CD14-positive monocyte (primary cell): Measurements from ENCODE around the gene HSF4. TPM values are rescaled to one million over a fixed set of nuclear protein-coding genes. Genes with fewer than 3 reads are reported as not detected.
A peak's percentile ranks its signal among the peaks of the same experiment; 100 is the strongest.

Experiments used
- DNase-seq, 3 donors: peaks; one replicate each; pipeline ENCODE4 v3.0.0-alpha.2; 2011 to 2022
- H2AFZ ChIP-seq: 2 replicates; pipeline ENCODE4 v1.6.0; 2012; ENCODE audit warnings: mild to moderate bottlenecking, low read depth, low read length, inconsistent platforms; ENCODE audit not compliant: insufficient read depth, poor library complexity, severe bottlenecking
- H3K27ac ChIP-seq, 2 donors: 1 replicate in 1 of 2; 2 replicates in 1 of 2; pipeline ENCODE4 v1.5.1; 2012 to 2013; ENCODE audit warnings: low read length in 2 of 2, control low read depth in 1 of 2, inconsistent platforms in 1 of 2, low read depth in 1 of 2, mild to moderate bottlenecking in 1 of 2
- H3K27me3 ChIP-seq, 2 donors: one replicate each; pipeline versions ENCODE4 v1.6.0 to v1.6.1; 2011 to 2013; ENCODE audit warnings: low read length in 2 of 2; ENCODE audit not compliant: control insufficient read depth in 2 of 2, insufficient read depth in 2 of 2
- H3K36me3 ChIP-seq, 2 donors: replicated peaks in 1 of 2; 1 replicate in 1 of 2; 2 replicates in 1 of 2; pipeline versions ENCODE4 v1.5.1 to v1.6.1; 2012 to 2013; ENCODE audit warnings: low read length in 2 of 2, control low read depth in 1 of 2, inconsistent platforms in 1 of 2, mild to moderate bottlenecking in 1 of 2; ENCODE audit not compliant: insufficient read depth in 2 of 2, control insufficient read depth in 1 of 2
- H3K4me1 ChIP-seq, 2 donors: 1 replicate in 1 of 2; 2 replicates in 1 of 2; pipeline versions ENCODE4 v1.5.1 to v1.6.1; 2012 to 2013; ENCODE audit warnings: low read length in 2 of 2, control low read depth in 1 of 2, inconsistent platforms in 1 of 2, mild to moderate bottlenecking in 1 of 2, moderate library complexity in 1 of 2; ENCODE audit not compliant: insufficient read depth in 2 of 2, control insufficient read depth in 1 of 2
- H3K4me2 ChIP-seq: replicated peaks from 2 replicates; pipeline ENCODE3; 2012; ENCODE audit warnings: low read length, moderate library complexity, mild to moderate bottlenecking; ENCODE audit not compliant: poor library complexity, severe bottlenecking; ENCODE audit errors: extremely low read depth
- H3K4me3 ChIP-seq, 3 experiments: fragments of 200-600 bp in 1 of 3; sonication (generic) in 1 of 3; replicated peaks in 1 of 3; 1 replicate in 2 of 3; 2 replicates in 1 of 3; pipeline ENCODE4 v1.5.1; 2011 to 2013; ENCODE audit warnings: low read length in 3 of 3, mild to moderate bottlenecking in 3 of 3, control low read depth in 2 of 3, low read depth in 2 of 3, inconsistent platforms in 1 of 3, moderate library complexity in 1 of 3
- H3K79me2 ChIP-seq: 2 replicates; pipeline ENCODE4 v1.6.0; 2012; ENCODE audit warnings: mild to moderate bottlenecking, control low read depth, inconsistent platforms, low read length, moderate library complexity; ENCODE audit not compliant: insufficient read depth
- H3K9ac ChIP-seq: 2 replicates; pipeline ENCODE4 v1.6.0; 2017; ENCODE audit warnings: low read length, mild to moderate bottlenecking; ENCODE audit not compliant: insufficient read depth, poor library complexity, severe bottlenecking
- H3K9me3 ChIP-seq, 2 donors: replicated peaks in 1 of 2; 1 replicate in 1 of 2; 2 replicates in 1 of 2; pipeline versions ENCODE4 v1.5.1 to v1.6.1; 2012 to 2013; ENCODE audit warnings: low read length in 2 of 2, control low read depth in 1 of 2; ENCODE audit not compliant: control insufficient read depth in 1 of 2, insufficient read depth in 1 of 2
- H4K20me1 ChIP-seq: 2 replicates; pipeline ENCODE4 v1.6.0; 2012; ENCODE audit warnings: mild to moderate bottlenecking, low read length, control low read depth, moderate library complexity; ENCODE audit not compliant: insufficient read depth
- H3K27ac Mint-ChIP-seq, 7 donors: one replicate each; pipeline ENCODE4 v1.8.0; 2020; ENCODE audit warnings: mild to moderate bottlenecking in 7 of 7, mixed read lengths in 7 of 7, moderate library complexity in 6 of 7, inconsistent platforms in 2 of 7
- H3K27me3 Mint-ChIP-seq, 3 donors: one replicate each; pipeline ENCODE4 v1.8.0; 2021 to 2022; ENCODE audit warnings: low read depth in 3 of 3, mild to moderate bottlenecking in 3 of 3, mixed read lengths in 3 of 3, moderate library complexity in 3 of 3, inconsistent platforms in 1 of 3
- H3K36me3 Mint-ChIP-seq, 2 donors: one replicate each; pipeline ENCODE4 v1.8.0; 2020; ENCODE audit warnings: mixed read lengths in 2 of 2, inconsistent platforms in 1 of 2, mild to moderate bottlenecking in 1 of 2
- H3K4me1 Mint-ChIP-seq: one replicate; pipeline ENCODE4 v1.8.0; 2020; ENCODE audit warnings: mild to moderate bottlenecking, mixed read lengths
- H3K4me3 Mint-ChIP-seq, 2 donors: one replicate each; pipeline ENCODE4 v1.8.0; 2020; ENCODE audit warnings: mild to moderate bottlenecking in 2 of 2, mixed read lengths in 2 of 2, moderate library complexity in 1 of 2
- H3K9me3 Mint-ChIP-seq, 7 donors: one replicate each; pipeline ENCODE4 v1.8.0; 2020 to 2022; ENCODE audit warnings: mixed read lengths in 7 of 7, mild to moderate bottlenecking in 6 of 7, moderate library complexity in 6 of 7, inconsistent platforms in 2 of 7
- WGBS: methylation state at CpG from one replicate; pipeline ENCODE4 v1.1.5; 2013; ENCODE audit warnings: missing lambda C conversion rate; ENCODE audit not compliant: insufficient coverage; 5-methylcytosine and 5-hydroxymethylcytosine counted together
- intact Hi-C, 2 donors: fragments of 100-400 bp; cut with micrococcal nuclease; formaldehyde crosslinking; loops; one replicate each; pipeline versions ENCODE4 v1.15.0 to v1.15.1; 2023
- polyA plus RNA-seq, 3 donors: library from polyadenylated mRNA; depleted of rRNA in 1 of 3; unstranded in 2 of 3; stranded (reverse) in 1 of 3; fragments of 300-500 nt in 2 of 3; fragments of >200 nt in 1 of 3; fragmentation: Illumina TruSeq in 2 of 3; gene quantifications; 1 replicate in 2 of 3; 2 replicates in 1 of 3; pipeline ENCODE4 v1.2.3, GENCODE V29; 2012 to 2021
- TF ChIP-seq, protein P1 (sequence below): fragments of 200-600 bp; IDR thresholded peaks from one replicate; pipeline ENCODE4 v1.8.0; 2022; ENCODE audit warnings: antibody characterized with exemption, mild to moderate bottlenecking

The HSF4 gene
- polyA plus RNA-seq, 3 donors: 53.4 TPM; not detected in 2

DNA sequence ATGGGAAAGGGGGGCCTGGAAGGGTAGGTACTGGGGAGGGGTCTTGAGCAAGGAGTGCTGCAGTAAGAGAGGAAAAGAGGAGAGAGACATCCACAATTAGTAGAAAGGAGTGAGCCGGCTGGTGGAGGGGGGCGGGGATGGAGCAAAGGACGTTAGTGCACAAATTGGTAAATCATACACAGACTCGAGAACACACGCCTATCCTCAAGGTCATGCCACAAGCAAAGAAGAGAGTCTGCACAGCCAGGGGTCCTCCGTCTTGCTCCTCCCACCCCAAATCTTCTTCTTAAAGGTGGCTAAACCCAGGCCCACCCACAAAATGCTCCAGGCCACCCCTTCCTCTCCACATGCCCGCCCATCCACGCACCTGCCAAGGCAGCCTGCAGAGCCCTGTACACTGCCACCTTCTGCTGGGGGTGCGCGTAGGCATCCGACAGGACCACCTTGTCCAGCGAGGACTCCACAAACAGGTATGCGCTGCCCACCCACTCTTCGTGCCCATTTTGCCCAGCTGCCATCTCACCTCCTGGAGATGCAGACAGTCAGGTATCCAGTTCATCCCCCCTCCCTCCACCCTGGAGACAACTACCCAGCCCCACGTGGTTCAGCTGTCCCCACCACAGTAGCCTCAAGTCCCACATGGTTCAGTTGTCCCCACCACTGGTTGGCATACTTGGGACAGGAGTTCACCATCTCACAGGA lies 8.3 kb upstream of the HSF4 start:
- peaks cover 49% of the 10 kb centered on the region for H3K4me1 Mint-ChIP-seq

GRCh38 chr16:67157106-67157748 lies 7.3 kb upstream of the HSF4 start:
- H4K20me1 ChIP-seq: peaks cover 80% of the 10 kb centered on the region

More for the DNA sequence above, 8.3 kb upstream of the HSF4 start:
- Histone ChIP-seq H2AFZ (no peak overlapping the region), H3K4me1 (peaks cover 36 to 46% of the 10 kb centered on the region in 2 donors), H4K20me1 (peaks cover 76% of the 10 kb centered on the region), H3K79me2 (no peaks in the 10 kb centered on the region), H3K4me2 (no peak overlapping the region), H3K36me3 (no peaks in the 10 kb centered on the region), H3K9ac (no peak overlapping the region), H3K27me3 (peaks cover 5 to 43% of the 10 kb centered on the region in 2 donors), H3K9me3 (peaks cover 0 to 3% of the 10 kb centered on the region in 2 donors), H3K27ac (no peak overlapping the region), H3K4me3 (no peak overlapping the region)
- DNase-seq: no peak
- 82% methylated on average over 13 of the region's 15 CpGs for WGBS
- Mint-ChIP-seq H3K4me3 (peak overlapping the region in 1 of 2 donors; percentile 42), H3K36me3 (peaks cover 6% of the 10 kb centered on the region in 2 donors), H3K27ac (no peak overlapping the region), H3K27me3 (peaks cover 51 to 63% (median 52%) of the 10 kb centered on the region in 3 donors), H3K9me3 (peaks cover 0 to 8% (median 3%) of the 10 kb centered on the region in 7 donors)
- intact Hi-C loops: loop anchor here (5.0 kb wide), 2 partner anchors 139 to 199 kb away; no protein-coding TSS in a partner anchor
- TF ChIP-seq, protein P1, sequence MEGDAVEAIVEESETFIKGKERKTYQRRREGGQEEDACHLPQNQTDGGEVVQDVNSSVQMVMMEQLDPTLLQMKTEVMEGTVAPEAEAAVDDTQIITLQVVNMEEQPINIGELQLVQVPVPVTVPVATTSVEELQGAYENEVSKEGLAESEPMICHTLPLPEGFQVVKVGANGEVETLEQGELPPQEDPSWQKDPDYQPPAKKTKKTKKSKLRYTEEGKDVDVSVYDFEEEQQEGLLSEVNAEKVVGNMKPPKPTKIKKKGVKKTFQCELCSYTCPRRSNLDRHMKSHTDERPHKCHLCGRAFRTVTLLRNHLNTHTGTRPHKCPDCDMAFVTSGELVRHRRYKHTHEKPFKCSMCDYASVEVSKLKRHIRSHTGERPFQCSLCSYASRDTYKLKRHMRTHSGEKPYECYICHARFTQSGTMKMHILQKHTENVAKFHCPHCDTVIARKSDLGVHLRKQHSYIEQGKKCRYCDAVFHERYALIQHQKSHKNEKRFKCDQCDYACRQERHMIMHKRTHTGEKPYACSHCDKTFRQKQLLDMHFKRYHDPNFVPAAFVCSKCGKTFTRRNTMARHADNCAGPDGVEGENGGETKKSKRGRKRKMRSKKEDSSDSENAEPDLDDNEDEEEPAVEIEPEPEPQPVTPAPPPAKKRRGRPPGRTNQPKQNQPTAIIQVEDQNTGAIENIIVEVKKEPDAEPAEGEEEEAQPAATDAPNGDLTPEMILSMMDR: no peak

More at GRCh38 chr16:67157106-67157748, 7.3 kb upstream of the HSF4 start:
- intact Hi-C loops: loop anchor here (5.0 kb wide), 2 partner anchors 140 to 200 kb away; no protein-coding TSS in a partner anchor
- H3K79me2 ChIP-seq: no peaks in the 10 kb centered on the region
- peaks cover 45 to 55% of the 10 kb centered on the region in 2 donors for H3K4me1 ChIP-seq
- no peak for DNase-seq
- H3K4me2 ChIP-seq: no peak overlapping the region
- H3K27me3 ChIP-seq: peaks cover 5 to 43% of the 10 kb centered on the region in 2 donors
- peak overlapping the region in 1 of 2 donors; percentile 47 for H3K4me3 Mint-ChIP-seq
- peak overlapping the region in 1 of 7 donors; percentile 26 for H3K27ac Mint-ChIP-seq
- no peak overlapping the region for H2AFZ ChIP-seq
- TF ChIP-seq, protein P1: no peak
- H3K9me3 Mint-ChIP-seq: peaks cover 0 to 9% (median 4%) of the 10 kb centered on the region in 7 donors
- H3K9ac ChIP-seq: no peak overlapping the region
- H3K4me3 ChIP-seq: no peak overlapping the region
- peaks cover 55% of the 10 kb centered on the region for H3K4me1 Mint-ChIP-seq
- peaks cover 7% of the 10 kb centered on the region in 2 donors for H3K36me3 Mint-ChIP-seq
- H3K27me3 Mint-ChIP-seq: peaks cover 50 to 63% (median 52%) of the 10 kb centered on the region in 3 donors
- H3K27ac ChIP-seq: no peak overlapping the region
- H3K36me3 ChIP-seq: no peaks in the 10 kb centered on the region
- peaks cover 0 to 9% of the 10 kb centered on the region in 2 donors for H3K9me3 ChIP-seq
- 88% methylated on average over 5 of the region's 7 CpGs for WGBS
